Measurements from ENCODE around the gene UBE4B.
"Not testable (repeated sequence)": the region's sequence is repeated elsewhere in the genome, so short reads cannot be mapped to it uniquely, and the experiment has no call there.

UBE4B gene

GRCh38 chr1:10210841-10211804 lies 178.4 kb downstream of the UBE4B start:
- DNase-seq (ENCODE audit: low read depth in 2 of 2) = peak in 1 of 2 donors; percentile 6

- no peak for DNase-seq (ENCODE audit: low read depth in 2 of 2)
Observed at GRCh38 chr1:10211805-10212410, 179.2 kb downstream of the UBE4B start.

GRCh38 chr1:10212476-10212875 lies 179.7 kb downstream of the UBE4B start:
- DNase-seq (ENCODE audit: low read depth in 2 of 2) = no peak

- DNase-seq (ENCODE audit: low read depth in 2 of 2) = no peak
Observed at GRCh38 chr1:10213186-10213705, 180.5 kb downstream of the UBE4B start.

- DNase-seq (ENCODE audit: low read depth in 2 of 2) = no peak
Observed at GRCh38 chr1:10216090-10216749, 183.5 kb downstream of the UBE4B start.

GRCh38 chr1:10217748-10218441 lies 185.1 kb downstream of the UBE4B start:
- no peak for DNase-seq (ENCODE audit: low read depth in 2 of 2)

- no peak for DNase-seq (ENCODE audit: low read depth in 2 of 2)
Observed at GRCh38 chr1:10220200-10220599, 187.4 kb downstream of the UBE4B start.

- DNase-seq (ENCODE audit: low read depth in 2 of 2) = not testable (repeated sequence)
Observed at GRCh38 chr1:10220657-10221056, 187.9 kb downstream of the UBE4B start.

- DNase-seq (ENCODE audit: low read depth in 2 of 2) = no peak
Observed at GRCh38 chr1:10225573-10225972, 192.8 kb downstream of the UBE4B start.

- no peak for DNase-seq (ENCODE audit: low read depth in 2 of 2)
Observed at GRCh38 chr1:10228528-10228927, 195.8 kb downstream of the UBE4B start.

GRCh38 chr1:10229903-10230302 lies 197.1 kb downstream of the UBE4B start:
- no peak for DNase-seq (ENCODE audit: low read depth in 2 of 2)

Measured in stimulated activated CD4-positive, alpha-beta T cell treated with anti-CD3 and anti-CD28 coated beads, Interleukin-1b, Interleukin-23, amount 100 ng/mL, for 4 hours (primary cell).